Nephron progenitor cell (in vitro differentiated cells): ENCODE data around the gene SENP8.
A peak's percentile ranks its signal among the peaks of the same experiment; 100 is the strongest.

Source experiments
- DNase-seq: peaks from one replicate; pipeline ENCODE4 v3.0.0; 2021
- H3K27ac Mint-ChIP-seq: 2 replicates; pipeline ENCODE4 v1.8.0; 2021; ENCODE audit warnings: mild to moderate bottlenecking, moderate library complexity, mixed read lengths
- H3K27me3 Mint-ChIP-seq: 2 replicates; pipeline ENCODE4 v1.8.0; 2021; ENCODE audit warnings: mild to moderate bottlenecking, low read depth, mixed read lengths; ENCODE audit not compliant: poor library complexity
- H3K36me3 Mint-ChIP-seq: 2 replicates; pipeline ENCODE4 v1.8.0; 2021; ENCODE audit warnings: low read depth, mixed read lengths
- H3K4me1 Mint-ChIP-seq: 2 replicates; pipeline ENCODE4 v1.8.0; 2021; ENCODE audit warnings: mixed read lengths
- H3K4me3 Mint-ChIP-seq: 2 replicates; pipeline ENCODE4 v1.8.0; 2021; ENCODE audit warnings: mild to moderate bottlenecking, moderate library complexity, mixed read lengths
- H3K9me3 Mint-ChIP-seq: 2 replicates; pipeline ENCODE4 v1.8.0; 2021; ENCODE audit warnings: mild to moderate bottlenecking, moderate library complexity, mixed read lengths
- CTCF ChIP-seq: fragments of 200-600 bp; sonication (generic); IDR thresholded peaks from 2 replicates; pipeline ENCODE4 v1.5.0; 2021; ENCODE audit warnings: antibody characterized with exemption

The SENP8 gene

DNA sequence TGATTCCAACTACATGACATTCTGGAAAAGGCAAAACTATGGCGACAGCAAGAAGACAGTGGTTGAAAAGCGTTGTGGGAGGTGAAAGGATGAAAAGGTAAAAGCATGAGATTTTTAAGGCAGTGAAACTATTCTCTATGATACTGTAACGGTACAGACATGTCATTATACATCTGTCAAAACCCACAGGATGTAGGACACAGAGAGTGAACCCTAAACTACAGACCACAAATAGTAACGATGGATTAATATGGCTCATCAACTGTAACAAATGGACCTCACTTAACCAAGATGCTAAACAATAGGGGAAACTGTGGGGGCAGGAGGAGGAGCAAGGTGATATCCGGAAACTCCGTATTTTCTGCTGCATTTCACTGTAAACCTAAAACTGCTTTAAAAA is 39.3 kb upstream of the SENP8 start:
- DNase-seq: no peak
- peaks cover 4% of the 10 kb centered on the region for H3K27me3 Mint-ChIP-seq
- TF ChIP-seq CTCF: no peak
- H3K36me3 Mint-ChIP-seq: peaks cover 12% of the 10 kb centered on the region
- no peaks in the 10 kb centered on the region for H3K4me1 Mint-ChIP-seq
- no peak overlapping the region for H3K27ac Mint-ChIP-seq
- no peak overlapping the region for H3K4me3 Mint-ChIP-seq
- peaks cover 9% of the 10 kb centered on the region for H3K9me3 Mint-ChIP-seq

DNA sequence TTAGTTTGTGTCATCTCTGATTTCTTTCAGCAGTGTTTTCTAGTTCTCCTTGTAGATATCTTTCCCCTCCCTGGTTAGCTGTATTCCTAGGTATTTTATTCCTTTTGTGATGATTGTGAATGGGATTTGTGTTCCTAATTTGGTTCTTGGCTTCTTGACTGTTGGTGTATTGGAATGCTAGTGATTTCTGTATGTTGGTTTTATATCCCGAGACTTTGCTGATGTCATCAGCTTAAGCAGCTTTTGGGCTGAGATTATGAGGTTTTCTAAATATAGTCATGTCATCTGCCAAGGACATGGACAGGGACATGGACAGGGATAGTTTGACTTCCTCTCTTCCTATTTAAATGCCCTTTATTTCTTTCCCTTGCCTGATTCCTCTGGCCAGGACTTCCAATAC is 36.0 kb upstream of the SENP8 start:
- TF ChIP-seq CTCF: no peak
- peaks cover 32% of the 10 kb centered on the region for H3K36me3 Mint-ChIP-seq
- no peak overlapping the region for H3K27ac Mint-ChIP-seq
- peaks cover 28% of the 10 kb centered on the region for H3K9me3 Mint-ChIP-seq
- H3K27me3 Mint-ChIP-seq: peaks cover 2% of the 10 kb centered on the region
- no peak for DNase-seq
- H3K4me1 Mint-ChIP-seq: no peaks in the 10 kb centered on the region
- H3K4me3 Mint-ChIP-seq: no peak overlapping the region

DNA sequence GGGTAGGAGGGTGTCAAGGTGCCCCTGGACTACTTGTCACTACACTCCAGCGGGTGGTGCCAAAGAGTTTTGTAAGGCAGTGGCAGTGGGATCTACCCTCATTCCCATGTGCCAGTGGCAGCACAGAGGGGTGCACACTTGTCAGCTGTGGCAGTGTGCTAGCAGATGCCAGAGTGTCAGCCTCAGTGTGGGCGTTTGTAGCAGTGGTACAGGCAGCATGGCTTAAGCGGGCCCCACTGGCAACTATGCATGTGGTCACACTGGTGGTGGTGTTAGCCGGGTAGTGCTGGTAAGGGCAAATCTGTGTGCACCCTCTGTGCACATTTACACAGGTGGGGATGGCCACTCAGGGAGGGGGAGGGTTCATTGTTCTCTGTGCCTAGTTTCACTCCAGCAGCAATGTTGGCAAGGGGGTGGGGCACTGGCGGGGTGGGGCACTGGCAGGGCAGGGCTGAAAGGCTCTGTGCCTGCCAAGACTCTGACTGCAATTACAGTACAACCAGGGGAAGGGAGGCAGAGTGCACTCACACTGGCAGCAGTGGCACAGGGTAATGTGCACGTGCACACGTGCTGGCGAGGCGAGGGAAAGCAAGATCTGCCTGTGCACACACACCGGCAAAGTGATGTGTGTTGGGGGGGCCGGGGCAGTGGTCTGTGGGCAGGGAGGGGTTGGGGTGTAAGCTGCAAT is 32.0 kb upstream of the SENP8 start:
- no peak overlapping the region for H3K27ac Mint-ChIP-seq
- H3K27me3 Mint-ChIP-seq: peaks cover 2% of the 10 kb centered on the region
- peaks cover 28% of the 10 kb centered on the region for H3K9me3 Mint-ChIP-seq
- no peaks in the 10 kb centered on the region for H3K4me1 Mint-ChIP-seq
- no peak for TF ChIP-seq CTCF
- no peak for DNase-seq
- no peak overlapping the region for H3K4me3 Mint-ChIP-seq
- peaks cover 45% of the 10 kb centered on the region for H3K36me3 Mint-ChIP-seq

DNA sequence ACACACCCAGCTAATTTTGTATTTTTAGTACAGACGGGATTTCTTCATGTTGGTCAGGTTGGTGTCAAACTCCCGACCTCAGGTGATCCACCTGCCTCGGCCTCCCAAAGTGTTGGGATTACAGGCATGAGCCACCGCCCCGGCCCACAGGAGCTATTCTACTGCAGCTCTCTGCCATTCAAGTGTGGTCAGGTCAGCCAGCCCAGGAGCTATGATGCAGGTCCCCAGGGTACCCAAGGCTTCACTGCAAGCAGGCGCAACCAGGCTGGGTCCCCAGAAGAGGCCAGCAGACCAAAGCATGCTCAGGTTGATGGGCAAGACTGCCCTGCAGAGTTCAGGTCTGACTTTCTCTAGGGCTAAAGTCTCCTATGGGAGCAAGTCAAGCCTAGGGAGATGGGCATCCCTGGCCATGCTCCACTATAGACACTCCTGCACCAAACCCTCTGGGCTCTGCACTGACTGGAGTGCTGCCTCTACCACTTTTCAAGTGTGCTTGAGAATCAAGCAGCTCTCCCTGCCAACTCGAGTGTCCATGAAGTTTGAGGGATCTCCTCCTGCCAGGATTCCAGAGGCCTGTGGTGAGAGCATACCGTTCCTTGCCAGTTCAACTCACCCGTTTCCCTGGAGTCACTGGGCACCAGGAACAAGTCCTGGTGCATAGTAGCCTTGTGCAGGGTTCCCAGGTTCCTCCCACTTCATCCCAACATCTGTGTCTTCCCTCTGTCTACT is 31.1 kb upstream of the SENP8 start:
- Mint-ChIP-seq H3K4me1 (no peaks in the 10 kb centered on the region), H3K27ac (peak overlapping the region; percentile 13), H3K36me3 (peaks cover 47% of the 10 kb centered on the region), H3K27me3 (peaks cover 2% of the 10 kb centered on the region), H3K9me3 (peaks cover 30% of the 10 kb centered on the region), H3K4me3 (no peak overlapping the region)
- no peak for TF ChIP-seq CTCF
- DNase-seq: no peak

DNA sequence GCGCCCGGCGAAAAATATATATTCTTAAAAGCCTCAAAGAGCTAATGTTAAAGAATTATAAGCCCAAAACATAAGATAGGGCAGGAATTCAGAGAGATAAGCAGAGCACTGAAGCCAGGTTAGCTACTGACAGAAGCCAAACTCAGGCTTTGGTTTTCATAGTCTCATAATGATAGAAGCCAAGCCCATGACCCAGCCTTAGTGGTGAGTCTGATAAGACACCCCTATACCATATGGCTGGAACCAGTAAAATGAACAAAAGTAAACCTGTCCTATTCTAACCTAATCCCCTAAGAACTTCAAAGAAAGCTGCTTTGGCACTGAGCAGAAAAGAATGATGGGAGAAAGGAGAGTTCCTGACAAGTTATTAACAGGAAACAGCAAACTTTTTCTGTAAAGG is 26.2 kb upstream of the SENP8 start:
- H3K27ac Mint-ChIP-seq: no peak overlapping the region

More for the DNA sequence above, 26.2 kb upstream of the SENP8 start:
- no peak for DNase-seq
- peaks cover 19% of the 10 kb centered on the region for H3K9me3 Mint-ChIP-seq
- H3K36me3 Mint-ChIP-seq: peaks cover 34% of the 10 kb centered on the region
- no peak for TF ChIP-seq CTCF
- no peaks in the 10 kb centered on the region for H3K4me1 Mint-ChIP-seq
- H3K4me3 Mint-ChIP-seq: no peak overlapping the region
- peaks cover under 1% of the 10 kb centered on the region for H3K27me3 Mint-ChIP-seq
